ENCODE data around the gene NRM.
"Not testable (repeated sequence)": the region's sequence is repeated elsewhere in the genome, so short reads cannot be mapped to it uniquely, and the experiment has no call there.

Gene NRM

GRCh38 chr6:30664994-30665767 lies 25.6 kb downstream of the NRM start:
- no peak for DNase-seq

- not testable (repeated sequence) for DNase-seq
Measured at GRCh38 chr6:30657922-30658321, 32.9 kb downstream of the NRM start.

- DNase-seq, result no peak
Measured at GRCh38 chr6:30657454-30657853, 33.3 kb downstream of the NRM start.

- DNase-seq, result no peak
Measured at GRCh38 chr6:30656513-30656912, 34.3 kb downstream of the NRM start.

- no peak for DNase-seq
Measured at GRCh38 chr6:30655743-30656094, 35.1 kb downstream of the NRM start.

- no peak for DNase-seq
Measured at GRCh38 chr6:30654798-30655742, 35.7 kb downstream of the NRM start.

- no peak for DNase-seq
Measured at GRCh38 chr6:30651143-30651542, 39.6 kb downstream of the NRM start.

- DNase-seq, result peak; percentile 20
Measured at GRCh38 chr6:30647242-30648116, 43.3 kb downstream of the NRM start.

GRCh38 chr6:30646450-30647241 lies 44.1 kb downstream of the NRM start, which contains the start of gene C6orf136:
C6orf136 (plus strand) TSS chr6:30647133; CDS start chr6:30647232, 99 bp downstream.
- DNase-seq, result peak; percentile 81

GRCh38 chr6:30645989-30646388 lies 44.8 kb downstream of the NRM start:
- no peak for DNase-seq

GRCh38 chr6:30644769-30645168 lies 46.0 kb downstream of the NRM start:
- DNase-seq, result no peak

GRCh38 chr6:30643656-30644055 lies 47.1 kb downstream of the NRM start:
- no peak for DNase-seq

GRCh38 chr6:30641048-30641447 lies 49.7 kb downstream of the NRM start:
- DNase-seq, result no peak

- DNase-seq, result no peak
Measured at GRCh38 chr6:30640481-30640880, 50.3 kb downstream of the NRM start.

All from GF-D8 (cell line).